HEK293 (cell line): ENCODE data around the gene ZNF768.

Experiments used
- GLI2 ChIP-seq: fragments of 450-650 bp; formaldehyde crosslinking; IDR thresholded peaks from 2 replicates; pipeline ENCODE4; 2017; ENCODE audit warnings: missing biosample characterization, missing genetic modification characterization, low read depth, borderline replicate concordance
- GLI4 ChIP-seq: fragments of 450-650 bp; formaldehyde crosslinking; IDR thresholded peaks from 2 replicates; pipeline ENCODE4 v1.5.1; 2016; ENCODE audit warnings: missing biosample characterization, missing genetic modification characterization
- IKZF3 ChIP-seq: fragments of 450-650 bp; IDR thresholded peaks from 2 replicates; pipeline ENCODE4 v1.5.0; 2018; ENCODE audit warnings: missing biosample characterization, mild to moderate bottlenecking, missing genetic modification characterization, moderate library complexity
- PRDM10 ChIP-seq: fragments of 450-650 bp; formaldehyde crosslinking; IDR thresholded peaks from 2 replicates; pipeline ENCODE4 v1.5.1; 2016; ENCODE audit warnings: missing biosample characterization, missing genetic modification characterization
- TRIM28 ChIP-seq: IDR thresholded peaks from 2 replicates; pipeline ENCODE4 v1.6.1; 2011; ENCODE audit warnings: low read length, control low read depth, borderline replicate concordance
- ZBTB21 ChIP-seq: fragments of 450-650 bp; formaldehyde crosslinking; IDR thresholded peaks from 2 replicates; pipeline ENCODE4 v1.5.1; 2017; ENCODE audit warnings: missing biosample characterization, missing genetic modification characterization
- ZNF10 ChIP-seq: fragments of 450-650 bp; formaldehyde crosslinking; IDR thresholded peaks from 2 replicates; pipeline ENCODE4 v1.5.1; 2017; ENCODE audit warnings: missing biosample characterization, missing genetic modification characterization
- ZNF114 ChIP-seq: fragments of 450-650 bp; formaldehyde crosslinking; IDR thresholded peaks from 2 replicates; pipeline ENCODE4 v1.5.0; 2017; ENCODE audit warnings: missing biosample characterization, missing genetic modification characterization
- ZNF146 ChIP-seq: fragments of 450-650 bp; formaldehyde crosslinking; IDR thresholded peaks from 2 replicates; pipeline ENCODE4 v1.5.1; 2016; ENCODE audit warnings: missing biosample characterization, missing genetic modification characterization
- ZNF148 ChIP-seq: fragments of 450-650 bp; formaldehyde crosslinking; IDR thresholded peaks from 2 replicates; pipeline ENCODE4 v1.5.0; 2017; ENCODE audit warnings: missing biosample characterization, missing genetic modification characterization, borderline replicate concordance
- ZNF221 ChIP-seq: fragments of 450-650 bp; formaldehyde crosslinking; IDR thresholded peaks from 2 replicates; pipeline ENCODE4 v1.5.1; 2017; ENCODE audit warnings: missing biosample characterization, missing genetic modification characterization, borderline replicate concordance
- ZNF266 ChIP-seq: fragments of 450-650 bp; formaldehyde crosslinking; IDR thresholded peaks from 2 replicates; pipeline ENCODE4 v1.5.1; 2016; ENCODE audit warnings: missing biosample characterization, missing genetic modification characterization, low read depth
- ZNF292 ChIP-seq: fragments of 450-650 bp; formaldehyde crosslinking; IDR thresholded peaks from 2 replicates; pipeline ENCODE4 v1.5.1; 2016; ENCODE audit warnings: low read depth, missing biosample characterization, missing genetic modification characterization, borderline replicate concordance
- ZNF350 ChIP-seq: fragments of 450-650 bp; formaldehyde crosslinking; IDR thresholded peaks from 2 replicates; pipeline ENCODE4 v1.5.0; 2017; ENCODE audit warnings: missing biosample characterization, mild to moderate bottlenecking, missing genetic modification characterization
- ZNF366 ChIP-seq: fragments of 450-650 bp; formaldehyde crosslinking; conservative IDR thresholded peaks from 2 replicates; pipeline ENCODE4 v1.5.1; 2016; ENCODE audit warnings: missing biosample characterization, missing genetic modification characterization
- ZNF449 ChIP-seq: fragments of 450-650 bp; formaldehyde crosslinking; IDR thresholded peaks from 2 replicates; pipeline ENCODE4 v1.5.1; 2017; ENCODE audit warnings: missing biosample characterization, mild to moderate bottlenecking, missing genetic modification characterization, moderate library complexity
- ZNF558 ChIP-seq: fragments of 450-650 bp; formaldehyde crosslinking; IDR thresholded peaks from 2 replicates; pipeline ENCODE4 v1.5.1; 2016; ENCODE audit warnings: missing biosample characterization, missing genetic modification characterization
- ZNF626 ChIP-seq: fragments of 450-650 bp; sonication (Bioruptor Pico); formaldehyde crosslinking; IDR thresholded peaks from 2 replicates; pipeline ENCODE4 v1.5.1; 2018; ENCODE audit warnings: missing biosample characterization, missing genetic modification characterization, inconsistent platforms
- ZNF670 ChIP-seq: fragments of 450-650 bp; formaldehyde crosslinking; IDR thresholded peaks from 2 replicates; pipeline ENCODE4 v1.5.1; 2016; ENCODE audit warnings: missing biosample characterization, missing genetic modification characterization, low read depth
- ZNF792 ChIP-seq: fragments of 450-650 bp; formaldehyde crosslinking; IDR thresholded peaks from 2 replicates; pipeline ENCODE4 v1.5.1; 2016; ENCODE audit warnings: missing biosample characterization, missing genetic modification characterization
- ZNF830 ChIP-seq: fragments of 450-650 bp; IDR thresholded peaks from 2 replicates; pipeline ENCODE4 v1.5.0; 2018; ENCODE audit warnings: missing biosample characterization, missing genetic modification characterization, low read depth, mild to moderate bottlenecking, moderate library complexity
- TF ChIP-seq, protein P1 (sequence below): fragments of 450-650 bp; formaldehyde crosslinking; IDR thresholded peaks from 2 replicates; pipeline ENCODE4 v1.5.1; 2016; ENCODE audit warnings: missing biosample characterization, missing genetic modification characterization, borderline replicate concordance
- TF ChIP-seq, protein P2 (sequence below): fragments of 450-650 bp; formaldehyde crosslinking; IDR thresholded peaks from 2 replicates; pipeline ENCODE4 v1.5.1; 2016; ENCODE audit warnings: missing biosample characterization, missing genetic modification characterization

ZNF768 gene

DNA sequence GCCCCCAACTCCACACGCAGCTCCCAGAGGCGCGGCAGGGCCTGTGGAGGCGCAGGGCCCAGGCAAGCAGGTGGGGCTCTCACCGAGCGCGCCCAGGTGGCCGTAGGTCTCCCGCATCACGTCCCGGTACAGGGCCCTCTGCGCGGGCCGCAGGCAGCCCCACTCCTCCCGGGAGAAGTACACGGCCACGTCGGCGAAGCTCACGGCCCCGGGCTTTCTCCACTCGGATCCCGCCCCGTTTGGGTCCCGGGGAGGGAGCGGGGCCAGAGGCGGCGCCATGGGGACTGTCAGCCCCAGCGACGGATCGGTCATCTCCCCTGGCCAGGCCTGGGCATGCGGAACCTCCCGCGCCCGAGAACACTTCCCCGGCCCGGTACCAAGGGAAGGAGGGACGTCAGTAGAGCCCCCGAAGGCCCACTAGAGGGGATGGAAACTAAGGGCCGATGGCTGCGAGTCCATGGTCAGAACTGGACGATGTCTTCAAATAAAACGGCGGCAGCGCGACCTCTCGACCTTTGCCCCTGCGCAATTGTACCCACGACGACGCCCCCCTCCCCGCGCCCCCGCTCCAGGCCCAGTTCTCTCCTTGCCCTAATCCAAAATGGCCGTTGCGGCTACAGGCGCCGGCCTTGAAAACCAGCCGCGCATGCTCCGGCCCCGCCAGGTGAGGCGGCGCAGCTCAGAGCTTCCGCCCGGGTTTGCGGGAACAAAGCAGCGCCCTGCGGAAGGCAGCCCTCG is 8.2 kb upstream of the ZNF768 start, which contains the start of gene ZNF747 (continued):
- TF ChIP-seq ZNF830 (tag by site-specific recombination) (no peak), GLI2 (tag by site-specific recombination) (no peak), PRDM10 (tag by site-specific recombination) (peak; percentile 91), ZNF146 (0 out of 2 replicates have a peak, but pooled peaks have one; percentile 9), ZNF114 (tag by site-specific recombination) (no peak), ZNF221 (tag by site-specific recombination) (no peak), TRIM28 (no peak), ZNF10 (tag by site-specific recombination) (0 out of 2 replicates have a peak, but pooled peaks have one; percentile 37), ZNF792 (tag by site-specific recombination) (no peak; the same call in 1 of the 2 replicates), IKZF3 (no peak), ZNF449 (tag by site-specific recombination) (peak; percentile 23; the same call in 1 of the 2 replicates), ZNF350 (tag by site-specific recombination) (no peak), ZNF558 (tag by site-specific recombination) (no peak), GLI4 (tag by site-specific recombination) (peak; percentile 75; the same call in 1 of the 2 replicates), ZNF670 (tag by site-specific recombination) (no peak), ZNF366 (tag by site-specific recombination) (peak; percentile 51), ZNF626 (tag by site-specific recombination) (no peak), ZBTB21 (tag by site-specific recombination) (peak; percentile 49), ZNF148 (tag by site-specific recombination) (no peak; the same call in 1 of the 2 replicates), ZNF292 (tag by site-specific recombination) (no peak), ZNF266 (tag by site-specific recombination) (no peak)
- TF ChIP-seq, protein P1, sequence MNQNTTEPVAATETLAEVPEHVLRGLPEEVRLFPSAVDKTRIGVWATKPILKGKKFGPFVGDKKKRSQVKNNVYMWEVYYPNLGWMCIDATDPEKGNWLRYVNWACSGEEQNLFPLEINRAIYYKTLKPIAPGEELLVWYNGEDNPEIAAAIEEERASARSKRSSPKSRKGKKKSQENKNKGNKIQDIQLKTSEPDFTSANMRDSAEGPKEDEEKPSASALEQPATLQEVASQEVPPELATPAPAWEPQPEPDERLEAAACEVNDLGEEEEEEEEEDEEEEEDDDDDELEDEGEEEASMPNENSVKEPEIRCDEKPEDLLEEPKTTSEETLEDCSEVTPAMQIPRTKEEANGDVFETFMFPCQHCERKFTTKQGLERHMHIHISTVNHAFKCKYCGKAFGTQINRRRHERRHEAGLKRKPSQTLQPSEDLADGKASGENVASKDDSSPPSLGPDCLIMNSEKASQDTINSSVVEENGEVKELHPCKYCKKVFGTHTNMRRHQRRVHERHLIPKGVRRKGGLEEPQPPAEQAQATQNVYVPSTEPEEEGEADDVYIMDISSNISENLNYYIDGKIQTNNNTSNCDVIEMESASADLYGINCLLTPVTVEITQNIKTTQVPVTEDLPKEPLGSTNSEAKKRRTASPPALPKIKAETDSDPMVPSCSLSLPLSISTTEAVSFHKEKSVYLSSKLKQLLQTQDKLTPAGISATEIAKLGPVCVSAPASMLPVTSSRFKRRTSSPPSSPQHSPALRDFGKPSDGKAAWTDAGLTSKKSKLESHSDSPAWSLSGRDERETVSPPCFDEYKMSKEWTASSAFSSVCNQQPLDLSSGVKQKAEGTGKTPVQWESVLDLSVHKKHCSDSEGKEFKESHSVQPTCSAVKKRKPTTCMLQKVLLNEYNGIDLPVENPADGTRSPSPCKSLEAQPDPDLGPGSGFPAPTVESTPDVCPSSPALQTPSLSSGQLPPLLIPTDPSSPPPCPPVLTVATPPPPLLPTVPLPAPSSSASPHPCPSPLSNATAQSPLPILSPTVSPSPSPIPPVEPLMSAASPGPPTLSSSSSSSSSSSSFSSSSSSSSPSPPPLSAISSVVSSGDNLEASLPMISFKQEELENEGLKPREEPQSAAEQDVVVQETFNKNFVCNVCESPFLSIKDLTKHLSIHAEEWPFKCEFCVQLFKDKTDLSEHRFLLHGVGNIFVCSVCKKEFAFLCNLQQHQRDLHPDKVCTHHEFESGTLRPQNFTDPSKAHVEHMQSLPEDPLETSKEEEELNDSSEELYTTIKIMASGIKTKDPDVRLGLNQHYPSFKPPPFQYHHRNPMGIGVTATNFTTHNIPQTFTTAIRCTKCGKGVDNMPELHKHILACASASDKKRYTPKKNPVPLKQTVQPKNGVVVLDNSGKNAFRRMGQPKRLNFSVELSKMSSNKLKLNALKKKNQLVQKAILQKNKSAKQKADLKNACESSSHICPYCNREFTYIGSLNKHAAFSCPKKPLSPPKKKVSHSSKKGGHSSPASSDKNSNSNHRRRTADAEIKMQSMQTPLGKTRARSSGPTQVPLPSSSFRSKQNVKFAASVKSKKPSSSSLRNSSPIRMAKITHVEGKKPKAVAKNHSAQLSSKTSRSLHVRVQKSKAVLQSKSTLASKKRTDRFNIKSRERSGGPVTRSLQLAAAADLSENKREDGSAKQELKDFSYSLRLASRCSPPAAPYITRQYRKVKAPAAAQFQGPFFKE (tag by site-specific recombination): no peak
- TF ChIP-seq, protein P2, sequence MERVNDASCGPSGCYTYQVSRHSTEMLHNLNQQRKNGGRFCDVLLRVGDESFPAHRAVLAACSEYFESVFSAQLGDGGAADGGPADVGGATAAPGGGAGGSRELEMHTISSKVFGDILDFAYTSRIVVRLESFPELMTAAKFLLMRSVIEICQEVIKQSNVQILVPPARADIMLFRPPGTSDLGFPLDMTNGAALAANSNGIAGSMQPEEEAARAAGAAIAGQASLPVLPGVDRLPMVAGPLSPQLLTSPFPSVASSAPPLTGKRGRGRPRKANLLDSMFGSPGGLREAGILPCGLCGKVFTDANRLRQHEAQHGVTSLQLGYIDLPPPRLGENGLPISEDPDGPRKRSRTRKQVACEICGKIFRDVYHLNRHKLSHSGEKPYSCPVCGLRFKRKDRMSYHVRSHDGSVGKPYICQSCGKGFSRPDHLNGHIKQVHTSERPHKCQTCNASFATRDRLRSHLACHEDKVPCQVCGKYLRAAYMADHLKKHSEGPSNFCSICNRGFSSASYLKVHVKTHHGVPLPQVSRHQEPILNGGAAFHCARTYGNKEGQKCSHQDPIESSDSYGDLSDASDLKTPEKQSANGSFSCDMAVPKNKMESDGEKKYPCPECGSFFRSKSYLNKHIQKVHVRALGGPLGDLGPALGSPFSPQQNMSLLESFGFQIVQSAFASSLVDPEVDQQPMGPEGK: peak; percentile 99
